ENCODE measurements around the gene TLE3.
A peak's percentile ranks its signal among the peaks of the same experiment; 100 is the strongest.

Gene TLE3

GRCh38 chr15:70046679-70047369 lies 50.9 kb downstream of the TLE3 start:
- H3K27me3 ChIP-seq = no peaks in the 10 kb centered on the region
- no peak overlapping the region for H3K4me3 ChIP-seq (ENCODE audit: low read depth, low read length)
- H3K36me3 ChIP-seq = peaks cover 19% of the 10 kb centered on the region
- no peak for TF ChIP-seq CTCF (IDR thresholded peaks at IDR 0.05; ENCODE audit: low read depth, low read length)
- no peaks in the 10 kb centered on the region for H3K4me1 ChIP-seq
- peak; percentile 2 for DNase-seq
- no peaks in the 10 kb centered on the region for H3K9me3 ChIP-seq

- Histone ChIP-seq H3K27me3 (peaks cover 13% of the 10 kb centered on the region), H3K4me1 (no peaks in the 10 kb centered on the region), H3K9me3 (no peaks in the 10 kb centered on the region), H3K4me3 (ENCODE audit: low read depth, low read length) (no peak overlapping the region), H3K36me3 (peaks cover 5% of the 10 kb centered on the region)
- no peak for TF ChIP-seq CTCF (IDR thresholded peaks at IDR 0.05; ENCODE audit: low read depth, low read length)
- no peak for DNase-seq
Observed at GRCh38 chr15:70045045-70045444, 52.7 kb downstream of the TLE3 start.

- DNase-seq = no peak
- H3K9me3 ChIP-seq = no peaks in the 10 kb centered on the region
- H3K4me1 ChIP-seq = no peaks in the 10 kb centered on the region
- peaks cover 22% of the 10 kb centered on the region for H3K27me3 ChIP-seq
- H3K4me3 ChIP-seq (ENCODE audit: low read depth, low read length) = no peak overlapping the region
- no peaks in the 10 kb centered on the region for H3K36me3 ChIP-seq
- no peak for TF ChIP-seq CTCF (IDR thresholded peaks at IDR 0.05; ENCODE audit: low read depth, low read length)
Observed at GRCh38 chr15:70044168-70044567, 53.5 kb downstream of the TLE3 start.

DNA sequence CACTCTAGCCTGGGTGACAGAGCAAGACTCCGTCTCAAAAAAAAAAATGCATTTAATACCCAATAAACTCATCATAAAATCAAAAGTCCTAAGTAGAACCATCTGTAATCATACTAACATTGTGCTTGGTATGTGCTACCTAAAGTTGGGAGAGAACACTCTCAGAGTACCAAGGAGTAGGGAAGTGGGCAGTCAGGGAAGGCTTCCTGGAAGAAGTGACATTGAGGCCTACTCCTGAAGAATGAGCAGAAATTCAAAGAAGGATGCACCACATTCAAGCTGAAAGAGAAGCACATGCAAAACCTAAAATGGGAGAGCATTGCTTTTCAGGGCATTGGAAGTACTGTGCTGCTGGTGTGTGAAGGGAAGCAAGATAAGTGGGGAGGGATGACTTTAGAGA lies 54.1 kb downstream of the TLE3 start:
- DNase-seq = no peak

DNA sequence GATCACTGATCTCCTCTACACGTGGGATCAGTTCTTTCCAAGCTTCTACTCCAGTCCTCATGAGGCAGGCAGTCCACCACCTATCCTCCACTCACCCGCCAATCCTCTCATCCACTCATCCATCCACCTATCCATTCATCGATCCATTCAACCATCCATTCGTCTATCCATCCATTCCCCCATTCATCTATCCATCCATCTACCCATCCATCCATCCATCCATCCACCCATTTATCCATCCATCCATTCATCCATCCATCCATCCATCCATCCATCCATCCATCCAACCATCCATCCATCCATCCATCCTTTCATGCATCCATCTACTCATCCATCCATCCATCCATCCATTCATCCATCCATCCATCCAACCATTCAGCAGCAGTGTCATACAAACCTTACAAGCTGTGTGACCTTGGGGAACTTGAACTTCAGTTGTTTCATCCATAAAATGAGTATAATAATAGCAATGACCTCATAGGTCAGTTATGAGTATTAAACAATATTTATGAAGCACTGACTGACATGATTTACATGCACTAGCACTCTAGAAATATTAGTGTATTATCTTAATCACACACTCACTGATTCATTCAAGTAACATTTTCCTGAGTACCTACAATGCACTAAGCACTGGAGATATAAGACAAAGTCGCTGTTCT lies 55.0 kb downstream of the TLE3 start:
- no peaks in the 10 kb centered on the region for H3K9me3 ChIP-seq
- H3K36me3 ChIP-seq = no peaks in the 10 kb centered on the region
- H3K4me3 ChIP-seq (ENCODE audit: low read depth, low read length) = no peak overlapping the region
- H3K4me1 ChIP-seq = no peaks in the 10 kb centered on the region
- no peak for DNase-seq
- peaks cover 37% of the 10 kb centered on the region for H3K27me3 ChIP-seq
- TF ChIP-seq CTCF (IDR thresholded peaks at IDR 0.05; ENCODE audit: low read depth, low read length) = no peak

More for the DNA sequence above, 54.1 kb downstream of the TLE3 start:
- no peaks in the 10 kb centered on the region for H3K36me3 ChIP-seq
- peaks cover 27% of the 10 kb centered on the region for H3K27me3 ChIP-seq
- no peaks in the 10 kb centered on the region for H3K9me3 ChIP-seq
- H3K4me1 ChIP-seq = no peaks in the 10 kb centered on the region
- no peak for TF ChIP-seq CTCF (IDR thresholded peaks at IDR 0.05; ENCODE audit: low read depth, low read length)
- no peak overlapping the region for H3K4me3 ChIP-seq (ENCODE audit: low read depth, low read length)

GRCh38 chr15:70039917-70040316 lies 57.8 kb downstream of the TLE3 start:
- no peak for TF ChIP-seq CTCF (IDR thresholded peaks at IDR 0.05; ENCODE audit: low read depth, low read length)
- Histone ChIP-seq H3K27me3 (peaks cover 64% of the 10 kb centered on the region), H3K4me3 (ENCODE audit: low read depth, low read length) (no peak overlapping the region), H3K36me3 (no peaks in the 10 kb centered on the region), H3K4me1 (no peaks in the 10 kb centered on the region), H3K9me3 (no peaks in the 10 kb centered on the region)
- DNase-seq = no peak
